KG1 (cell line): ENCODE results near the gene ZNF280B.
"Not testable (repeated sequence)": the region's sequence is repeated elsewhere in the genome, so short reads cannot be mapped to it uniquely, and the experiment has no call there.

ENCODE experiments used
- DNase-seq: peaks from one replicate; lab custom pipeline; 2025; lab: John Stamatoyannopoulos, UW

The ZNF280B gene

DNA sequence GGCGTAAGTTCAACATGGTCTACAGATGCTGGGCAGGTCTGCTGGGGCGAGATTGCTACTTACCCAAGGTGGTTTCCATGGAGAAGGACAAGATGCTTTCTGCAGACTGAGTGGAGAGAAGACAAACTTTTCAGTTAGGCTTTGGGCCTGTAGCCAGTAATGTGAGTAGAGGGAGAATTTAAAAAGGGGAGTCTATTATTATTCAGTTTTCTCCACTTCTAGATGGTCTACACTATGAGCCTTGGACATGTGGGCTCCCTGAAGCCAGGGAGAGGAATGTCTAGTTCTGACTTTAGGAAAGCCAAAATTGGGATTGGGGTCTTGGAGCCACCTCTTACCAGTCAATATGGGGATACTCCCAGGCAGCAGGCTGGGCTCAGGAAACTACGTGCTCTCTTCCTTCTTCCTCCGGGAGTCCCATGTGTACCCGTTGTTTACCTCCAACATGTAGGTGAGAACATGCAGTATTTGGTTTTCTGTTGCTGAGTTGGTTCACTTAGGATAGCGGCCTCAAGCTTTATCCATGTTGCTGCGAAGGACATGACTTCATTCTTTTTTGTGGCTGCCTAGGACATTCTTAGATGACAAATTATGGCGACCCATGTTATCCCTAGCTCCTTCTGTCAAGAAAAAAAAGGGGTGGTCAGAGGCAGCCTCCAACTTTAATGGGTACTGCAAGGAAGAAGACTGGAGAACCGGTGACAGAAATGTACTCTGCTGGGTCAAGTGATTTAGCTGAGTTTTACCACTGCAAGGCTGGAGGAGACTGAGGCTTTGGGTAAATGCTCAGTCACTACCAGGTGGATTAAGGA, 26.3 kb upstream of the ZNF280B start:
- no peak for DNase-seq

GRCh38 chr22:22533863-22534262, 25.3 kb upstream of the ZNF280B start:
- no peak for DNase-seq

GRCh38 chr22:22533417-22533816, 24.9 kb upstream of the ZNF280B start:
- no peak for DNase-seq

DNA sequence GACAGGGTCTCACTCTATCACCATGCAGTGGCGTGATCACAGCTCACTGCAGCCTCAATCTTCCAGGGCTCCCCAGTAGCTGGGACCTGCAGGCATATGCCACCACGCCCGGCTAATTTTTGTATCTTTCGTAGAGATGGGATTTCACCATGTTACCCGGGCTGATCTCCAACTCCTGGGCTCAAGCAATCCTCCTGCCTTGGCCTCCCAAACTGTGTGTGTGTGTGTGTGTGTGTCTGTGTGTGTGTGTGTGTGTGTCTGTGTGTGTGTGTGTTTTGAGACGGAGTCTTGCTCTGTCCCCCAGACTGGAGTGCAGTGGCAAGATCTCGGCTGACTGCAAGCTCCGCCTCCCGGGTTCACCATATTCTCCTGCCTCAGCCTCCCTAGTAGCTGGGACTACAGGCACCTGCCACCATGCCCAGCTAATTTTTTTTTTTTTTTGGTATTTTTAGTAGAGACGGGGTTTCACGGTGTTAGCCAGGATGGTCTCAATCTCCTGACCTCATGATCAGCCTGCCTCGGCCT, 24.1 kb upstream of the ZNF280B start:
- DNase-seq = not testable (repeated sequence)

DNA sequence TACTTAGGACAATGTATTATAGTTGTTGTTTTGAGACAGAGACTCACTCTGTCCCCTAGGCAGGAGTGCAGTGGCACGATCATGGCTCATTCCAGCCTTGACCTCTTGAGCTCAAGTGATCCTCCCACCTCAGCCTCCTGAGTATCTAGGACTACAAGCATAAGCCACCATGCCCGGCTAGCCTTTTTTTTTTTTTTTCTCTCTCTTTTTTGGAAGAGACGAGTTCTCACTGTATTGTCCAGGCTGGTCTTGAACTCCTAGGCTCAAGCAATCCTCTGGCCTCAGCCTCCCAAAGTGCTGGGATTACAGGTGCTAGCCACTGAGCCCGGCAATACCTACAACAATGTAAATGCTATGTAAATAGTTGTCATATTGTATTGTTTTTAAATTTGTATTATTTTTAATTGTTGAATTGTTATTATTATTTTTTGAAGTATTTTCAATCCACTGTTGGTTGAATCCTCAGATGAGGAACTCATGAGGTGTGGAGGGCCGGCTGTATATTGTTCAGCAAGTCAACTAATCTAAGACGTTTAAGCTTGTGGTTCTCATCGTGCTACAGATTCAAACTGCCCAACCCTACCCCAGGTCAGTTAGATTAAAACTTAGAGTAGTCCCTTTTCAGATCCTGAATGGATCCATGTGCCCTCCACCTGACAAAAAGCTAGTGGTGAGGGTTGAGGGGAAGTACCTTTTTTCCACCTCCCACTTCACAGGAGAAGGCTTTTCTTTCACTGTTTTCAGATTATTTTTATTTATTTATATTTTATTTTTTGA, 23.4 kb upstream of the ZNF280B start:
- DNase-seq = no peak

GRCh38 chr22:22528780-22529179, 20.2 kb upstream of the ZNF280B start:
- DNase-seq = no peak

GRCh38 chr22:22527312-22527711, 18.8 kb upstream of the ZNF280B start:
- no peak for DNase-seq

- no peak for DNase-seq
Measured at GRCh38 chr22:22526125-22526912, 17.8 kb upstream of the ZNF280B start.

GRCh38 chr22:22523494-22523893, 15.0 kb upstream of the ZNF280B start:
- DNase-seq = no peak

- no peak for DNase-seq
Measured at GRCh38 chr22:22521631-22522030, 13.1 kb upstream of the ZNF280B start.

GRCh38 chr22:22520667-22521602, 12.4 kb upstream of the ZNF280B start:
- no peak for DNase-seq

DNA sequence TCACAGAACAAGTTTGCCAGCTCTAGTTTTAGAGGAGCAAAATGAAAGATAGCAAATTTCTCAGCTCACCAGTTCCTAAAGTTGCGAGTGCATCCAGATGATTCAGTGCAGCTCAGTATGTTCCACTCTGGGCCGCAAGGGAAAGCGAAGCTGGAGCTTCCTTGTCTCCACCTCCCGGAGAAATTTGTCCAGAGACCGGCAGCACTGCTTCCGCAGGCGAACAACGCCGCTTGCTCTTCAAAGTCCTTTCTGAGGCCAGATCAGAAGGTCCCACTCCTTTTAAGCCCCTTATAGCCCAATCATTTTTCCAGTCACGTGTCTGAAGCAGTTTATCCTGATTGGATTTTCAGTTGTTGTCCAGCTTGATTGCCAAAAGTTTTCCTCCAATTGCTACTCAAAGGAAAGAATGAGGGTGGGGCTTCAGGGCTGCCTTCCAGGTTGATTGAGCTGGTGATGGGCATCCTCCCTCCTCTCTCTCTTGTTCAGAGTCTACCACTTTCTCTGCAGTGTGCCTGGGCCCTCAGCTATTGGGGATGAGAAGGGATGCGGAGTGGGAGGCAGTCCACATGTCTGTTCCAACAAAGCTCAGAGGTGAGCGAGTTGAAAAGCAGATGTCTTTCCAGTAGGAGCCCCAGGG, 11.6 kb upstream of the ZNF280B start, which contains the start of gene ZNF280A:
ZNF280A (minus strand) TSS at position 251 of the 637 bp plus-strand sequence. CDS start 4,640 bp downstream, outside the sequence.
- no peak for DNase-seq

DNA sequence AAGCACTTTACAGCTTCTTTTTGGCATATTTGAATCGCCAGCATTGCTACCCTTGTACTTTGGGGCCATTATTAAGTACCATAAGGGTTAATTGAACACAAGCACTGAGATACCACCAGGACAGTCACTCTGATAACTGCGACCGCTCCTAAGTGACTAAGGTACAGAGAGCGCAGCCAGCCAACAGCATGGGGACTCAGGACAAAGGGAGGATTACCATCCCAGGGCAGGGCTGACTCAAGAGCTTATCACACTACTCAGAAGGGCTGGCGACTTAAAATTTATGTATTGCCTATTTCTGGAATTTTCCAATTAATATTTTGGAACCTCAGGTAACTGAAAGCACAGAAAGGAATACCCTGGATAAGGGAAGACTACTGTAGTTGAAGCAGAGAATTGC, 11.0 kb upstream of the ZNF280B start:
- no peak for DNase-seq

GRCh38 chr22:22516992-22517391, 8.4 kb upstream of the ZNF280B start:
- no peak for DNase-seq

- DNase-seq = no peak
Measured at GRCh38 chr22:22515890-22516289, 7.3 kb upstream of the ZNF280B start.

DNA sequence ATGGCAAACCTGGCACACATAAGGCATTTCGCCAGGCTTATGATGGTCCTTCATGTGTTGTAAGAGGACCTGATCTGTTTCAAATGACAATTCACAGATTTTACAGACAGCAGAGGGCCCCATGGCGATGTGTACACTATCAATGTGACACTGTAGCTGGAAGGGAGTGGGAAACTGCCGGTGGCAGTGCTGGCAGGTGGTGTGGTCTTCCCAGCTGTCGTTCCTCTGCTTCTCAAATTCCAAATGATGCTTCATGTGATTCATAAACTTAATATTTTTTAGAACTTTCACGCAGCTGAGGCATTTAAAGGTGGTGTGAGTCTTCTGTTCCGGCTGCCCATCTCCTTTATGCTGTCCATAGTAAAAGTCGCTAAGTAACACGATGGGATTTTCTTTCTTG, 5.9 kb upstream of the ZNF280B start:
- DNase-seq = not testable (repeated sequence)

DNA sequence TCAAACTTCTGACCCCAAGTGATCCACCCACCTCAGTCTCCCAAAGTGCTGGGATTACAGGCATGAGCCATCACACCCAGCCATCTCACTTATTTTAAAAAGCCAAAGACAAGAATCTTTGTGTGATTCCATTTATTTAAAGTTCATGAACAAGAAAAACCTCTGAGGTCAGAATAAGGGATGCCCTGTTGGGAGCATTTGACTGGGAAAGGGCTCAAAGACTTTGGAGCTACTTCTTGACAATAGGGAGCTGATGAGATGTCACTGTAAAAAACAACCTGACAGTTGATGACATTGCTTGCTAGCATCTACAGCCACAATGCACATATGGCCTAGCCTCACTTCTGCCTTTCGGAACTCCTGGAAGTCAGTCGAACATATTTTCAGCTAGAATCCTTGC, 5.1 kb upstream of the ZNF280B start:
- DNase-seq = no peak

DNA sequence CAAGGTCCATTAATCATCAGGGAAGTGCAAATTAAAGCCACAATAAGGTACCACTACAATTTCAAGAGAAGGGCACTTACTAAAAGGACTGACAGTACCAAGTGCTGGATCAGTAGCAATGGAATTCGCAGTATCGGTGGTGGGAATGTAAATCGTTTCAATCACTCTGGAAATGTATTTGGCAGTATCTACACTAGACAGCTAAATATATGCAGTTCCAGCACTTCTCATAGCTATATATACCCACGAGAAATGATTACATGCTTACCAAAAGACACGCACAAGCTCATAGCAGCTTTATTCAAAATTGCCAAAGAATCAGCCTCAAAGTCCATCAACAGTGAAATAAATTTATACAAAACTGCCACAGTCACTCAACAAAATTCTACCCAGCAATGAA, 4.4 kb upstream of the ZNF280B start:
- no peak for DNase-seq

DNA sequence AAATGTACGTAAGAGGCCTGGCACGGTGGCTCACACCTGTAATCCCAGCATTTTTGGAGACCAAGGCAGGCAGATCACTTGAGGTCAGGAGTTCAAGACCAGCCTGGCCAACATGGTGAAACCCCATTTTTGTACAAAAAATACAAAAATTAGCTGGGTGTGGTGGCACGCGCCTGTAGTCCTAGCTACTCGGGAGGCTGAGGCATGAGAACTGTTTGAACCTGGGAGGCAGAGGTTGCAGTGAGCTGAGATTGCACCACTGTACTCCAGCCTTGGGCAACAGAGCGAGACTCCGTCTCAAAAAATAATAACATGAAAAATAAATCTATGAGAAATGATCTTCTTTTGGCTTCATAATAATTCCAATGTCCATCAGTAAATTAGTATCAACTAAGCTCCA, 2.3 kb upstream of the ZNF280B start:
- not testable (repeated sequence) for DNase-seq

GRCh38 chr22:22509912-22510311, 1.4 kb upstream of the ZNF280B start:
- not testable (repeated sequence) for DNase-seq
